Cardiac fibroblast (primary cell): Measurements from ENCODE around the gene AGK.
A peak's percentile ranks its signal among the peaks of the same experiment; 100 is the strongest.

ENCODE experiments used
- DNase-seq, 2 donors: peaks; one replicate each; pipeline versions ENCODE4 v3.0.0 to v3.0.0-alpha.2; 2010; ENCODE audit warnings: low read depth in 2 of 2
- H3K4me3 ChIP-seq, 2 donors: replicated peaks in 1 of 2; 1 replicate in 1 of 2; 2 replicates in 1 of 2; pipeline ENCODE4 v1.5.1; 2011; ENCODE audit warnings: low read depth in 2 of 2, low read length in 2 of 2, mild to moderate bottlenecking in 2 of 2, moderate library complexity in 1 of 2
- CTCF ChIP-seq: IDR thresholded peaks from one replicate; pipeline ENCODE4 v1.5.1; 2011; ENCODE audit warnings: low read depth, mild to moderate bottlenecking, low read length, inconsistent platforms

The AGK gene

GRCh38 chr7:141693082-141693481 is 141.9 kb downstream of the AGK start:
- no peak for TF ChIP-seq CTCF
- no peak overlapping the region for H3K4me3 ChIP-seq
- DNase-seq = no peak

DNA sequence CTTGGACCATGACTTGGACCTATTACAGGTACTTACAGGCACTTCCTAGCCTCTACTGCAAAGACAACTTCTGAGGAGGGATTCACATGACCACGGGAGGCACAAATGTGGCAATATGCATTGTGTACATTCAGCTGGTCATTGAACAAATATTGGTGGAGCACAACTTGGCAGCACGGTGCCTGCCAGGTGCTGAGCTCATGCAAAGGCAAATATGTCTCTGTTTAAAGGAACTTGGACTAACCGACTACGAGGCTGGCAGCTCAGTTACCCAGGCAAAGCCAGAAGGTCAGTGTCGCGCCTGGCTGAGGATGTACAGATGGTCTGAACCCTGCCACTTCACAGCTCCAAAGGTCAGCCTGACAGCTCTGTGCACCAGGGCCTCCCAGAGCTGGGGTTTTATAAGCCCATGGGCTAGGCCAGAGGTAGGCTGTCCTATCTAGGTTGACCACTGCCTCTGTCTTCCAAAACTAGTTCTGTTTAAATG is 144.6 kb downstream of the AGK start:
- no peak for TF ChIP-seq CTCF
- no peak for DNase-seq
- H3K4me3 ChIP-seq = no peak overlapping the region

GRCh38 chr7:141696348-141696747 is 145.1 kb downstream of the AGK start:
- no peak for DNase-seq
- no peak for TF ChIP-seq CTCF

GRCh38 chr7:141697211-141697871 is 146.1 kb downstream of the AGK start:
- peak in 1 of 2 donors; percentile 63 for DNase-seq
- no peak overlapping the region for H3K4me3 ChIP-seq
- TF ChIP-seq CTCF = no peak

More at GRCh38 chr7:141696348-141696747, 145.1 kb downstream of the AGK start:
- H3K4me3 ChIP-seq = no peak overlapping the region

DNA sequence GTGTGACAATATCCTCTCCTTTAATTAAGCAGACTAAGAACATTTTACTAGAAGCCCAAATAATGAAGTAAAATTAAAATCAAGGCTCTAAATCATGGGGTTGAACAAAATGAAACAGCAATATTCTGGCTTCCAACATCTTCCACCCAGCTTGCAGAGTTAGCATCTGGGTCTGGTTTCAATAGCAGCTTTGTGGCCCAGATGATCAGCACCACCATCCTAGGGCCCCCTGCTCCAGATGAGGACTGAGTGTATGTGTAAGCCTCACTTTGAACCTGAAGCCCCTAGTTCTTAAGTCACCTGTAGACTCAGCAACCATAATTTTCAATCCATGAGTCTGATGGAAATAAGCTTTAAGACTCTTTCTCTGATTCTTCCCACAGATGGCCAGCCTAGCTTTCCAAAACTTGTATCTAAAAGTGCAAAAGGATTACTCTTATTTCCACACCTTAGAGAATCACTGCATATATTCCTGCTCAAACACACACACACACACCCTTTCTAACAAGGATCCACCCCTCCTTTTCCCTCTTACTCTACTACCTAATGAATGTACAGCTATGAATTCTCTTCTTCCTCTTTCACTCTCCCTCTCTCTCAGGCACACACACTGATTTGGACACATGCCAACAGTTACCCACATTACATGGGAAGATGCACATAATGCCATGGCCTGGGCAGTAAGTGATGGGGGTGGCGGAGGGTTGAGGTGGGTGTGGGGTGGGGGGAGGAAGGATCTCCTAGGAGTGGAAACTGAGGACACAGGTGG is 147.2 kb downstream of the AGK start:
- DNase-seq = no peak
- no peak overlapping the region for H3K4me3 ChIP-seq
- no peak for TF ChIP-seq CTCF

DNA sequence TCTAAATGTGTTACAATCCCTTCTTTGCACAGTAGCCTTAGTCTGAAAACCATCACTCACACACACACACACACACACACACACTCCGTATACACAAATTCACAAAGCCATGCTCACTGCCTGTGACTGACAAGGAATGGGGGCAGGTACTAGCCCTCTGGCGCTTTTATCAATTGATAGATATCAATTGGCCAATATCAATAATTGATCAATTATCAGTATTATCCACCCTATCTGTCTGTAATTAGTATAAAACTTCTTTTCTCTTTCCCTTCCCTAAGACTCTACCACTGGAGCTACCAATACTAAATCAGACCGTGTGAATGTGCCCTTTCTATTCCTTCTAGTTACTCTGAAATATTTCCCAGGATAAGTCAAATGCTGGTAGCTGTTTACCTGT is 148.7 kb downstream of the AGK start:
- no peak overlapping the region for H3K4me3 ChIP-seq
- no peak for TF ChIP-seq CTCF
- no peak for DNase-seq
